NOMO-1 treated with DMSO at 0.1 percent for 48 hours (cell line): ENCODE data around the gene FGFR3.
"Not testable (repeated sequence)": the region's sequence is repeated elsewhere in the genome, so short reads cannot be mapped to it uniquely, and the experiment has no call there.

Experiments
- DNase-seq: peaks from one replicate; lab custom pipeline; 2025; ENCODE audit not compliant: unreplicated experiment; lab: John Stamatoyannopoulos, UW

FGFR3 gene

GRCh38 chr4:1839282-1839681 lies 46.2 kb downstream of the FGFR3 start:
- DNase-seq = no peak

- DNase-seq = no peak
Observed at GRCh38 chr4:1841201-1841886, 48.3 kb downstream of the FGFR3 start.

- no peak for DNase-seq
Observed at GRCh38 chr4:1841887-1842210, 48.8 kb downstream of the FGFR3 start.

GRCh38 chr4:1842339-1842895 lies 49.3 kb downstream of the FGFR3 start:
- no peak for DNase-seq

GRCh38 chr4:1842993-1843448 lies 49.9 kb downstream of the FGFR3 start:
- no peak for DNase-seq

- DNase-seq = no peak
Observed at GRCh38 chr4:1843852-1844251, 50.8 kb downstream of the FGFR3 start.

GRCh38 chr4:1844618-1845017 lies 51.5 kb downstream of the FGFR3 start:
- not testable (repeated sequence) for DNase-seq

GRCh38 chr4:1846580-1846979 lies 53.5 kb downstream of the FGFR3 start:
- no peak for DNase-seq

GRCh38 chr4:1850276-1850675 lies 57.2 kb downstream of the FGFR3 start:
- no peak for DNase-seq

GRCh38 chr4:1851160-1851559 lies 58.1 kb downstream of the FGFR3 start:
- no peak for DNase-seq

GRCh38 chr4:1851575-1852410 lies 58.7 kb downstream of the FGFR3 start:
- no peak for DNase-seq

- DNase-seq = no peak
Observed at GRCh38 chr4:1852904-1853623, 60.0 kb downstream of the FGFR3 start.

GRCh38 chr4:1854752-1855151 lies 61.7 kb downstream of the FGFR3 start:
- DNase-seq = no peak

GRCh38 chr4:1855333-1856070 lies 62.4 kb downstream of the FGFR3 start:
- DNase-seq = peak; percentile 2

- peak; percentile 94 for DNase-seq
Observed at GRCh38 chr4:1856071-1856942, 63.2 kb downstream of the FGFR3 start, which contains the start of gene LETM1. TSS of gene LETM1 (minus strand) at chr4:1856156. CDS start at chr4:1855950, 206 bp downstream.

GRCh38 chr4:1856943-1857699 lies 64.0 kb downstream of the FGFR3 start:
- no peak for DNase-seq

GRCh38 chr4:1857931-1858330 lies 64.8 kb downstream of the FGFR3 start:
- no peak for DNase-seq
